Aorta (tissue), 5 donors: ENCODE data around the gene BRF1. TPM values are rescaled to one million over a fixed set of nuclear protein-coding genes. Genes with fewer than 3 reads are reported as not detected.

Experiments used
- ATAC-seq: fragments of 200-7000 bp; cut with Tn5 transposase; one replicate; pipeline ENCODE4 v1.9.1; 2022; ENCODE audit warnings: moderate library complexity; ENCODE audit not compliant: low FRiP score
- DNase-seq, 2 donors: peaks; one replicate each; pipeline ENCODE4 v3.0.0-alpha.2; 2020
- H3K27ac ChIP-seq, 2 donors: one replicate each; pipeline ENCODE4 v1.5.1; 2013; ENCODE audit warnings: low read length in 2 of 2, mild to moderate bottlenecking in 2 of 2, moderate library complexity in 2 of 2, control low read depth in 1 of 2, inconsistent platforms in 1 of 2, low read depth in 1 of 2
- H3K27me3 ChIP-seq, 2 donors: one replicate each; pipeline ENCODE4 v1.6.1; 2013; ENCODE audit warnings: control low read depth in 1 of 2, low read length in 1 of 2, mild to moderate bottlenecking in 1 of 2, moderate library complexity in 1 of 2; ENCODE audit not compliant: insufficient read depth in 2 of 2, control insufficient read depth in 1 of 2
- H3K36me3 ChIP-seq, 2 donors: one replicate each; pipeline ENCODE4 v1.6.1; 2013; ENCODE audit warnings: control low read depth in 1 of 2, low read length in 1 of 2, mild to moderate bottlenecking in 1 of 2; ENCODE audit not compliant: insufficient read depth in 2 of 2, control insufficient read depth in 1 of 2
- H3K4me1 ChIP-seq, 2 donors: one replicate each; pipeline ENCODE4 v1.6.1; 2013; ENCODE audit warnings: low read length in 2 of 2, control low read depth in 1 of 2, mild to moderate bottlenecking in 1 of 2, moderate library complexity in 1 of 2; ENCODE audit not compliant: insufficient read depth in 2 of 2, control insufficient read depth in 1 of 2
- H3K4me3 ChIP-seq, 2 donors: one replicate each; pipeline ENCODE4 v1.5.1; 2013; ENCODE audit warnings: low read length in 2 of 2, control low read depth in 1 of 2, mild to moderate bottlenecking in 1 of 2
- H3K9me3 ChIP-seq: one replicate; pipeline ENCODE4 v1.6.1; 2013; ENCODE audit warnings: mild to moderate bottlenecking, low read length; ENCODE audit not compliant: control insufficient read depth
- WGBS, 2 donors: extraction: QIAGEN DNeasy Blood & Tissue Kit; methylation state at CpG; one replicate each; pipeline ENCODE4 v1.1.7; 2013; 5-methylcytosine and 5-hydroxymethylcytosine counted together
- intact Hi-C, 2 donors: fragments of 100-400 bp; cut with DNase I; formaldehyde crosslinking; loops; one replicate each; pipeline versions ENCODE4 v1.14.2 to v1.15.0; 2022
- polyA plus RNA-seq, 2 donors: library from polyadenylated mRNA; stranded (reverse); fragments of 200-250 nt; gene quantifications; one replicate each; pipeline ENCODE4 v1.2.3, GENCODE V29; 2013
- total RNA-seq, 2 donors: library from RNA; stranded (reverse); fragmentation: NEBNext Ultra II Directional; extraction: Animal tissue kit (Norgen Biotek cat#: 25700); gene quantifications; one replicate each; pipeline ENCODE4 v1.2.1, GENCODE V29; 2021
- donor health status: healthy with polysubstance abuse.
- donor health status: Bipolar disorder and iron deficiency.
- donor health status: DM: no; HTN: no; CAD: no.
- donor health status: DM: no; HTN: no; CAD: no.
- donor health status: DM: yes; HTN: yes; CAD: no.

BRF1 gene
- total and polyA plus RNA-seq, 4 donors: 7.1 to 44.3 (median 29.6) TPM

- no peaks in the 10 kb centered on the region for H3K27me3 ChIP-seq
- no peaks in the 10 kb centered on the region for H3K9me3 ChIP-seq
- H3K4me1 ChIP-seq: no peaks in the 10 kb centered on the region
- H3K27ac ChIP-seq: no peak overlapping the region
- no peaks in the 10 kb centered on the region for H3K36me3 ChIP-seq
- intact Hi-C loops: loop anchor here in 1 of 2 donors (10.0 kb wide), 1 partner anchor 53 kb away; no protein-coding TSS in a partner anchor
- WGBS, 2 donors: 80 to 90% methylated on average over 7 to 9 of the region's 9 CpGs
- no peak for ATAC-seq
- no peak overlapping the region for H3K4me3 ChIP-seq
- no peak for DNase-seq
These were observed 89.1 kb downstream of the BRF1 start for GRCh38 chr14:105211758-105212089.

- DNase-seq (no peak), ATAC-seq (no peak)
- no peak overlapping the region for H3K27ac ChIP-seq
- no peaks in the 10 kb centered on the region for H3K9me3 ChIP-seq
- no peak overlapping the region for H3K4me3 ChIP-seq
- H3K36me3 ChIP-seq: no peaks in the 10 kb centered on the region
- no peaks in the 10 kb centered on the region for H3K27me3 ChIP-seq
- H3K4me1 ChIP-seq: no peaks in the 10 kb centered on the region
- 91 to 92% methylated on average over 23 of the region's 23 CpGs for WGBS, 2 donors
- intact Hi-C loops: loop anchor here in 1 of 2 donors (10.0 kb wide), 1 partner anchor 54 kb away; no protein-coding TSS in a partner anchor
These were observed 89.6 kb downstream of the BRF1 start for GRCh38 chr14:105211086-105211757.

DNA sequence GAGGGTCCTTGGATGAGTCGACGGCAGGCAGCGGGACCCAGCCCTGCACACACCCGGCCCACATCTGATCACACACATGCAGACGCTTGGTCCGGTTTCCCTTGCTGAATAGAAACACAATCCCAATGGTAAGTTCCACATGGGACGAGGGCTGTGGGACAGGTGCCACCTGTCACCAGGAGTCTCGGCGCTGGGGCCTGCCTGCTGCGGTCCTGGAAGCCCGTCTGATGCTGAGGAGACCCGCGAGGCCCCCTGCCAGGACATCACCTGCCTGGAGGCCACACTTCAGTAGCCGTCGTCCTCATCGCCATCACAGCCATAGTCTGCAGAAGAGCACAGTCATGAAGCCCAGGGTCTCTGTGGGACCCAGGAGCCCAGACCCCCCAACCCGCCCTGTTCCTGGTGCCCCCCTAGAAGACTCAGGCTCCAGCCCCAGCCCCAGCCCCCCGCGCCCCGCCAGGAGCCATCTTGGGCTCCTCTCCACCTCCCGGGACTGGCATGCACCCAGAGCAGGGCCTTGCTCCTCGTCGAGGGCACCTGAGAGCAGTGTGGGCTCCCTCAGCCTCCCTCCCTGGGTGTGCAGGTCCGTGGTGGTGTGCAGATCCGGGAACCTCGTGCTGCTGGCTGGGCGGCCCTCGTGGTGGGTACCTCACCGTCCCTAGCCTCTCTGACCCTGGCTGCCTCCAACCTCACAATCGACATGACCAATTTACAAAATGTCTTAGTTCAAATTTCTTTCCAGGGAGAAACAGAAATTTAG lies 90.4 kb downstream of the BRF1 start:
- Histone ChIP-seq H3K36me3 (no peaks in the 10 kb centered on the region), H3K9me3 (no peaks in the 10 kb centered on the region), H3K27ac (no peak overlapping the region), H3K27me3 (no peaks in the 10 kb centered on the region), H3K4me3 (no peak overlapping the region), H3K4me1 (no peaks in the 10 kb centered on the region)
- ATAC-seq (no peak), DNase-seq (no peak)
- intact Hi-C loops: loop anchor here in 1 of 2 donors (10.0 kb wide), 1 partner anchor 54 kb away; no protein-coding TSS in a partner anchor
- WGBS, 2 donors: 90 to 92% methylated on average over 30 of the region's 30 CpGs

- Histone ChIP-seq H3K27me3 (no peaks in the 10 kb centered on the region), H3K4me3 (no peak overlapping the region), H3K9me3 (no peaks in the 10 kb centered on the region), H3K27ac (no peak overlapping the region), H3K4me1 (no peaks in the 10 kb centered on the region), H3K36me3 (no peaks in the 10 kb centered on the region)
- DNase-seq: no peak
- no peak for ATAC-seq
- intact Hi-C loops: loop anchor here (10.0 kb wide), 3 partner anchors 55 to 325 kb away; partner anchors contain the start of gene TMEM121 (in 1 of the 2)
- WGBS, 2 donors: 93 to 95% methylated on average over 16 of the region's 16 CpGs
These were observed 91.2 kb downstream of the BRF1 start for GRCh38 chr14:105209646-105210045.

- H3K36me3 ChIP-seq: no peaks in the 10 kb centered on the region
- DNase-seq: no peak
- intact Hi-C loops: loop anchor here (10.0 kb wide), 2 partner anchors 316 to 326 kb away; partner anchors contain the start of gene TMEM121 (in 1 of the 2)
These were observed 91.7 kb downstream of the BRF1 start for GRCh38 chr14:105209091-105209490.

GRCh38 chr14:105208738-105209075 lies 92.1 kb downstream of the BRF1 start:
- ATAC-seq: no peak

More at GRCh38 chr14:105209091-105209490, 91.7 kb downstream of the BRF1 start:
- ATAC-seq: no peak
- Histone ChIP-seq H3K4me3 (no peak overlapping the region), H3K27ac (no peak overlapping the region), H3K27me3 (no peaks in the 10 kb centered on the region), H3K4me1 (no peaks in the 10 kb centered on the region), H3K9me3 (no peaks in the 10 kb centered on the region)
- WGBS, 2 donors: 92 to 94% methylated on average over 8 of the region's 8 CpGs

DNA sequence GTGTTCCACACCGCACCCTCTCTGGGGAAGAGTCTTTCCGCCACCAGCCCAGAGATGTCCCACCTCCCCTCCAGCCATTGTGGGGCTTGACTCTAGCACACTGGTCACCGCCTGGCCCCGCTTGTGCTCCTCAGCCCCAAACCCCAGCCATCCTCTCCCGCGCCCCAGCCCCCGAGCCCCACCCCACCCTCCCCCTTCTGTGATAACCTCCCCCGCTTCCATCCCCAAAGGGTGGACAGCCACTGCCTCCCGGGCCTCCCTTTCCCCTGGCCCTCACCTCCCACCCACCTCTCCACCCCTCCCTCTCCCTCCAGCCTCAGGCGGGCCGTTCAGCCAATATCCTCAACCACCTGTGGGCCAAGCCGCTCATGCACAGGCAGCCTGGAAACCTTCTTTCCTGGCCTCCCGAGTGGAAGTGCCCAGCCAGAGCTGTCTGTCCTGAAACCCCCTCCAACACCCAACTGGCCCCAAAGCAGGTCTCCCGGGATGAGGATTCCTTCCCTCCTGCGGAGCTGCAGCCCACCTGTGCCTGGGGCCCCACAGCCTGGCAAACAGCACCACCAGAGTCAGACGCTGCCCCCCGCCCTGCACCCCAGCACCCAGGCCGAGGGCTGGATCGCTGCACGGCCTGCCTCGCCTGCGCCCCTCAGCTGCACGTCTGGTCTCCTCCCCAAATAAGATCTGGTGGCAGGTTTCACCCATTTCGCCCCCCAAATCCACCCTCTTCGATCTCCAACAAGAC lies 92.6 kb downstream of the BRF1 start:
- no peaks in the 10 kb centered on the region for H3K4me1 ChIP-seq
- H3K9me3 ChIP-seq: no peaks in the 10 kb centered on the region
- 94% methylated on average over 25 of the region's 25 CpGs for WGBS, 2 donors
- no peak for ATAC-seq
- no peaks in the 10 kb centered on the region for H3K27me3 ChIP-seq
- no peak overlapping the region for H3K4me3 ChIP-seq
- H3K27ac ChIP-seq: no peak overlapping the region
- intact Hi-C loops: loop anchor here (10.0 kb wide), 2 partner anchors 317 to 327 kb away; partner anchors contain the start of gene TMEM121 (in 1 of the 2)
- DNase-seq: no peak
- H3K36me3 ChIP-seq: no peaks in the 10 kb centered on the region

More at GRCh38 chr14:105208738-105209075, 92.1 kb downstream of the BRF1 start:
- no peaks in the 10 kb centered on the region for H3K9me3 ChIP-seq
- no peaks in the 10 kb centered on the region for H3K4me1 ChIP-seq
- no peaks in the 10 kb centered on the region for H3K36me3 ChIP-seq
- intact Hi-C loops: loop anchor here (10.0 kb wide), 2 partner anchors 316 to 326 kb away; partner anchors contain the start of gene TMEM121 (in 1 of the 2)
- 92 to 100% methylated on average over 10 to 12 of the region's 12 CpGs for WGBS, 2 donors
- DNase-seq: no peak
- H3K27ac ChIP-seq: no peak overlapping the region
- no peaks in the 10 kb centered on the region for H3K27me3 ChIP-seq
- no peak overlapping the region for H3K4me3 ChIP-seq

GRCh38 chr14:105207460-105207901 lies 93.3 kb downstream of the BRF1 start:
- no peak overlapping the region for H3K4me3 ChIP-seq
- H3K27me3 ChIP-seq: no peaks in the 10 kb centered on the region
- DNase-seq (no peak), ATAC-seq (no peak)
- no peak overlapping the region for H3K27ac ChIP-seq
- no peaks in the 10 kb centered on the region for H3K9me3 ChIP-seq
- intact Hi-C loops: loop anchor here (10.0 kb wide), 2 partner anchors 317 to 327 kb away; partner anchors contain the start of gene TMEM121 (in 1 of the 2)
- H3K36me3 ChIP-seq: no peaks in the 10 kb centered on the region
- no peaks in the 10 kb centered on the region for H3K4me1 ChIP-seq
- WGBS, 2 donors: 76% methylated on average over 13 of the region's 13 CpGs
